ENCODE measurements around the gene ETS1.

Gene ETS1

GRCh38 chr11:128513915-128514681 is 73.3 kb downstream of the ETS1 start:
- DNase-seq (ENCODE audit: low read depth) = no peak
- TF ChIP-seq, protein P1, sequence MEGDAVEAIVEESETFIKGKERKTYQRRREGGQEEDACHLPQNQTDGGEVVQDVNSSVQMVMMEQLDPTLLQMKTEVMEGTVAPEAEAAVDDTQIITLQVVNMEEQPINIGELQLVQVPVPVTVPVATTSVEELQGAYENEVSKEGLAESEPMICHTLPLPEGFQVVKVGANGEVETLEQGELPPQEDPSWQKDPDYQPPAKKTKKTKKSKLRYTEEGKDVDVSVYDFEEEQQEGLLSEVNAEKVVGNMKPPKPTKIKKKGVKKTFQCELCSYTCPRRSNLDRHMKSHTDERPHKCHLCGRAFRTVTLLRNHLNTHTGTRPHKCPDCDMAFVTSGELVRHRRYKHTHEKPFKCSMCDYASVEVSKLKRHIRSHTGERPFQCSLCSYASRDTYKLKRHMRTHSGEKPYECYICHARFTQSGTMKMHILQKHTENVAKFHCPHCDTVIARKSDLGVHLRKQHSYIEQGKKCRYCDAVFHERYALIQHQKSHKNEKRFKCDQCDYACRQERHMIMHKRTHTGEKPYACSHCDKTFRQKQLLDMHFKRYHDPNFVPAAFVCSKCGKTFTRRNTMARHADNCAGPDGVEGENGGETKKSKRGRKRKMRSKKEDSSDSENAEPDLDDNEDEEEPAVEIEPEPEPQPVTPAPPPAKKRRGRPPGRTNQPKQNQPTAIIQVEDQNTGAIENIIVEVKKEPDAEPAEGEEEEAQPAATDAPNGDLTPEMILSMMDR (IDR thresholded peaks at IDR 0.05; ENCODE audit: control insufficient read depth, insufficient read depth, low read depth, low read length, missing control alignments) = no peak
- no peak overlapping the region for H3K4me3 ChIP-seq (ENCODE audit: control insufficient read depth, low read depth, low read length)

GRCh38 chr11:128512474-128512996 is 74.8 kb downstream of the ETS1 start:
- DNase-seq (ENCODE audit: low read depth) = no peak

GRCh38 chr11:128511712-128512111 is 75.6 kb downstream of the ETS1 start:
- no peak for DNase-seq (ENCODE audit: low read depth)
- TF ChIP-seq, protein P1 (IDR thresholded peaks at IDR 0.05; ENCODE audit: control insufficient read depth, insufficient read depth, low read depth, low read length, missing control alignments) = no peak
- no peak overlapping the region for H3K4me3 ChIP-seq (ENCODE audit: control insufficient read depth, low read depth, low read length)

More at GRCh38 chr11:128512474-128512996, 74.8 kb downstream of the ETS1 start:
- no peak overlapping the region for H3K4me3 ChIP-seq (ENCODE audit: control insufficient read depth, low read depth, low read length)
- TF ChIP-seq, protein P1 (IDR thresholded peaks at IDR 0.05; ENCODE audit: control insufficient read depth, insufficient read depth, low read depth, low read length, missing control alignments) = no peak

DNA sequence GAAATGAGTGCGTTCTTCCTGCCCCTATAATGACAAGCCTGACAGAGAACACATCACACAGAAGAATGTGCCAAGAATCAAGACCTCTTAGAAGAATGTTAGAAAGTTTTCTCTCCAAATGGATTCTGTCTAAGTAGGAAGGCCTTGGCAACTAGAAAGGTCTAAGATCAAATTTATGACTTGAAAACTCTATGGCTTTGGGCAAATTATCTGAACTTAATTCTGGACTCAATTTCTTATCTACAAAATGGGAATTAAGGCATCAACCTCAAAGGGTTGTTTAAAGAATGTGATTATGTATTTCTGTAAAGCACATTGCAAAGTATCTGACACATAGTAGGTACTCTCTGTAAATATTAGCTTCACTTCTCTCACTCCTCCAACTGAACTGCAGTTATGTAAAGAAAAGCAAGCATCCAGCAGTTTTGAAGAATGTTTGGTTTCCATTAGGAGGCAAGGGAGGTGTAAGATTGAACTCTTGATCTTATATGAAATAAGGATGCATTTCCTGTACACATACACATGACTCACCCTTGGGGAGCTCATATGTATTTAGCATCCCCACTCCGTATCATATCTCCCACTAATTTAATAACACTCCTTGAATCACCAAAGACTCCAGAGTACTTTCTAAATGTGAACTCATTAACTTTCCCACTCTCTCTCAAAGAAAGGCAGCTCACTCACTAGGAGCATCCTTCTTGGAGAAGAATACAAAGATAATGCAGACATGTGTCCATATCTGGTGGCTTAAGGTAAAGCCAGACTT is 77.6 kb downstream of the ETS1 start:
- TF ChIP-seq, protein P1 (IDR thresholded peaks at IDR 0.05; ENCODE audit: control insufficient read depth, insufficient read depth, low read depth, low read length, missing control alignments) = no peak
- H3K4me3 ChIP-seq (ENCODE audit: control insufficient read depth, low read depth, low read length) = no peak overlapping the region
- DNase-seq (ENCODE audit: low read depth) = no peak

GRCh38 chr11:128508770-128509510 is 78.4 kb downstream of the ETS1 start:
- TF ChIP-seq, protein P1 (IDR thresholded peaks at IDR 0.05; ENCODE audit: control insufficient read depth, insufficient read depth, low read depth, low read length, missing control alignments) = no peak
- no peak for DNase-seq (ENCODE audit: low read depth)
- H3K4me3 ChIP-seq (ENCODE audit: control insufficient read depth, low read depth, low read length) = no peak overlapping the region

DNA sequence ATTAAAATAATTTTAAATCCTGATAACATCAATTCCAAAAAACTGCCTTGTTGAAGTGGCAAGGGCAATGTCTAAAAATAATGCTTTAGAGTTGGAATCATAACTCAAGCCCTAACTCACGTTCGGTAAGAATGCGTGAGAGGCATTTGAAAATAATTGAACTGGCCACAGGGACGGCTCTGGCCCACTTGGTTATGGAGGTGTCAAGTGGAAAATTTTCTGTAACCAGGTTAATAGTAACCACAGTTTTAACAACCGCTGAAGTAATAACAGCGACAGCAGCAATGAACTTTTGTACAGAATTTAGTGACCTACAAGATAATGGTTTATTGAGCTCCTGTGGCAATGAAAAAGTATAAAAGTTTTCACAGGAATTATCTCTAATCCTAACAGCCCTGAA is 79.4 kb downstream of the ETS1 start:
- TF ChIP-seq, protein P1 (IDR thresholded peaks at IDR 0.05; ENCODE audit: control insufficient read depth, insufficient read depth, low read depth, low read length, missing control alignments) = no peak
- DNase-seq (ENCODE audit: low read depth) = no peak

More for the DNA sequence above, 79.4 kb downstream of the ETS1 start:
- no peak overlapping the region for H3K4me3 ChIP-seq (ENCODE audit: control insufficient read depth, low read depth, low read length)
